Astrocyte (in vitro differentiated cells and primary cell): ENCODE data around the gene FOXJ2. TPM values are rescaled to one million over a fixed set of nuclear protein-coding genes. Genes with fewer than 3 reads are reported as not detected.

Source experiments
- DNase-seq: peaks from one replicate; pipeline ENCODE4 v3.0.0-alpha.2; 2010; ENCODE audit warnings: low read depth
- FAIRE-seq: peaks from 2 replicates; lab custom pipeline; 2011; peaks lifted over from hg19 to GRCh38; lab: Jason Lieb, UNC
- H2AFZ ChIP-seq: 2 replicates; pipeline ENCODE4 v1.6.0; 2012; ENCODE audit warnings: low read depth, low read length, inconsistent platforms
- H3K27ac ChIP-seq: 2 replicates; pipeline ENCODE4 v1.5.1; 2011; ENCODE audit warnings: low read depth, low read length, inconsistent platforms
- H3K27me3 ChIP-seq: 2 replicates; pipeline ENCODE4 v1.6.0; 2011; ENCODE audit warnings: low read length, inconsistent platforms; ENCODE audit not compliant: insufficient read depth
- H3K36me3 ChIP-seq: 2 replicates; pipeline ENCODE4 v1.5.1; 2011; ENCODE audit warnings: low read length, inconsistent platforms; ENCODE audit not compliant: insufficient read depth
- H3K4me1 ChIP-seq: 2 replicates; pipeline ENCODE4 v1.5.1; 2011; ENCODE audit warnings: low read length, inconsistent platforms; ENCODE audit not compliant: insufficient read depth
- H3K4me2 ChIP-seq: 2 replicates; pipeline ENCODE4 v1.6.0; 2012; ENCODE audit warnings: low read length, inconsistent platforms
- H3K4me3 ChIP-seq: 2 replicates; pipeline ENCODE4 v1.5.1; 2011; ENCODE audit warnings: low read depth, mild to moderate bottlenecking, low read length, inconsistent platforms; ENCODE audit not compliant: insufficient read depth
- H3K79me2 ChIP-seq: 2 replicates; pipeline ENCODE4 v1.6.0; 2012; ENCODE audit warnings: mild to moderate bottlenecking, low read length, inconsistent platforms; ENCODE audit not compliant: insufficient read depth
- H3K9ac ChIP-seq: 2 replicates; pipeline ENCODE4 v1.6.0; 2012; ENCODE audit warnings: mild to moderate bottlenecking, low read length, inconsistent platforms
- H3K9me3 ChIP-seq: 2 replicates; pipeline ENCODE4 v1.5.1; 2012; ENCODE audit warnings: low read depth, mild to moderate bottlenecking, low read length, inconsistent platforms; ENCODE audit not compliant: insufficient read depth
- H4K20me1 ChIP-seq: 2 replicates; pipeline ENCODE4 v1.6.0; 2012; ENCODE audit warnings: low read length, inconsistent platforms; ENCODE audit not compliant: insufficient read depth
- H3K27ac Mint-ChIP-seq: one replicate; pipeline ENCODE4 v1.8.0; 2021; ENCODE audit warnings: mild to moderate bottlenecking, mixed read lengths; ENCODE audit not compliant: unreplicated experiment
- H3K27me3 Mint-ChIP-seq: one replicate; pipeline ENCODE4 v1.8.0; 2021; ENCODE audit warnings: low read depth, mixed read lengths; ENCODE audit not compliant: unreplicated experiment
- H3K36me3 Mint-ChIP-seq: one replicate; pipeline ENCODE4 v1.8.0; 2021; ENCODE audit warnings: low read depth, mixed read lengths; ENCODE audit not compliant: unreplicated experiment
- H3K4me1 Mint-ChIP-seq: one replicate; pipeline ENCODE4 v1.8.0; 2021; ENCODE audit warnings: low read depth, mixed read lengths; ENCODE audit not compliant: unreplicated experiment
- H3K4me3 Mint-ChIP-seq: one replicate; pipeline ENCODE4 v1.8.0; 2021; ENCODE audit warnings: mild to moderate bottlenecking, moderate library complexity, mixed read lengths; ENCODE audit not compliant: unreplicated experiment
- H3K9me3 Mint-ChIP-seq: one replicate; pipeline ENCODE4 v1.8.0; 2021; ENCODE audit warnings: mild to moderate bottlenecking, mixed read lengths; ENCODE audit not compliant: unreplicated experiment
- CTCF ChIP-seq: IDR thresholded peaks from 2 replicates; pipeline ENCODE4 v1.5.1; 2011; ENCODE audit warnings: low read depth, mild to moderate bottlenecking, inconsistent platforms, low read length, moderate library complexity; ENCODE audit not compliant: insufficient read depth
- EZH2 ChIP-seq: IDR thresholded peaks from 2 replicates; pipeline ENCODE4 v1.6.1; 2012; ENCODE audit warnings: mild to moderate bottlenecking, low read length, inconsistent platforms; ENCODE audit not compliant: insufficient read depth
- total RNA-seq: library from RNA; stranded (reverse); gene quantifications from 2 replicates; pipeline ENCODE4 v1.2.1, GENCODE V29; 2021

Gene FOXJ2
- total RNA-seq, 1 donor from 2014 or later = 16.0 TPM

GRCh38 chr12:8031872-8032241, 659 bp upstream of the FOXJ2 start:
- peaks cover 33% of the 10 kb centered on the region for H3K4me1 ChIP-seq
- H3K4me1 Mint-ChIP-seq = peaks cover 26% of the 10 kb centered on the region
- peak overlapping the region; percentile 96 for H3K9ac ChIP-seq
- H3K9me3 ChIP-seq = no peaks in the 10 kb centered on the region
- no peak for DNase-seq
- peaks cover 48% of the 10 kb centered on the region for H3K79me2 ChIP-seq
- H4K20me1 ChIP-seq = peaks cover 32% of the 10 kb centered on the region
- H3K9me3 Mint-ChIP-seq = no peaks in the 10 kb centered on the region
- no peaks in the 10 kb centered on the region for H3K36me3 ChIP-seq
- H3K4me3 ChIP-seq = peak overlapping the region; percentile 89
- H3K36me3 Mint-ChIP-seq = peaks cover 4% of the 10 kb centered on the region
- no peak for FAIRE-seq
- H3K27me3 ChIP-seq = no peaks in the 10 kb centered on the region
- H3K27ac ChIP-seq = peak overlapping the region; percentile 87
- peak overlapping the region; percentile 98 for H3K4me2 ChIP-seq
- no peak for TF ChIP-seq CTCF
- no peak for TF ChIP-seq EZH2
- H2AFZ ChIP-seq = peak overlapping the region; percentile 84
- H3K27me3 Mint-ChIP-seq = no peaks in the 10 kb centered on the region
- H3K4me3 Mint-ChIP-seq = peak overlapping the region; percentile 88
- H3K27ac Mint-ChIP-seq = peak overlapping the region; percentile 5

- Histone ChIP-seq H2AFZ (peak overlapping the region; percentile 86), H3K36me3 (no peaks in the 10 kb centered on the region), H3K4me2 (peak overlapping the region; percentile 98), H3K27ac (peak overlapping the region; percentile 87), H3K9ac (peak overlapping the region; percentile 96), H3K79me2 (peaks cover 64% of the 10 kb centered on the region), H3K4me1 (peaks cover 38% of the 10 kb centered on the region), H3K9me3 (no peaks in the 10 kb centered on the region), H3K27me3 (no peaks in the 10 kb centered on the region), H3K4me3 (peak overlapping the region; percentile 89), H4K20me1 (peaks cover 48% of the 10 kb centered on the region)
- peaks cover 34% of the 10 kb centered on the region for H3K4me1 Mint-ChIP-seq
- no peak for TF ChIP-seq CTCF
- TF ChIP-seq EZH2 = no peak
- peak overlapping the region; percentile 84 for H3K4me3 Mint-ChIP-seq
- H3K27ac Mint-ChIP-seq = no peak overlapping the region
- no peaks in the 10 kb centered on the region for H3K27me3 Mint-ChIP-seq
- FAIRE-seq = no peak
- peaks cover 5% of the 10 kb centered on the region for H3K36me3 Mint-ChIP-seq
- peak; percentile 26 for DNase-seq
- no peaks in the 10 kb centered on the region for H3K9me3 Mint-ChIP-seq
These were observed 883 bp downstream of the FOXJ2 start for GRCh38 chr12:8033153-8034044.

GRCh38 chr12:8034802-8035201, 2.3 kb downstream of the FOXJ2 start:
- no peak for FAIRE-seq
- Mint-ChIP-seq H3K4me3 (peak overlapping the region; percentile 84), H3K9me3 (no peaks in the 10 kb centered on the region), H3K27ac (peak overlapping the region; percentile 5), H3K4me1 (peaks cover 39% of the 10 kb centered on the region), H3K36me3 (peaks cover 7% of the 10 kb centered on the region), H3K27me3 (no peaks in the 10 kb centered on the region)
- DNase-seq = no peak
- peak overlapping the region; percentile 22 for H3K27ac ChIP-seq
- peaks cover 62% of the 10 kb centered on the region for H4K20me1 ChIP-seq
- peak overlapping the region; percentile 98 for H3K4me2 ChIP-seq
- H3K9ac ChIP-seq = peak overlapping the region; percentile 96
- H3K4me3 ChIP-seq = peak overlapping the region; percentile 89
- peaks cover 47% of the 10 kb centered on the region for H3K4me1 ChIP-seq
- no peaks in the 10 kb centered on the region for H3K9me3 ChIP-seq
- no peak overlapping the region for H2AFZ ChIP-seq
- peaks cover 70% of the 10 kb centered on the region for H3K79me2 ChIP-seq
- H3K27me3 ChIP-seq = no peaks in the 10 kb centered on the region
- TF ChIP-seq EZH2 (no peak), CTCF (no peak)
- no peaks in the 10 kb centered on the region for H3K36me3 ChIP-seq
